OCI-LY1 (cell line): ENCODE data around the gene UBAC1.

ENCODE experiments used
- H2AFZ ChIP-seq: fragments of 200-600 bp; sonication (generic), shearing (Covaris generic); 2 replicates; pipeline ENCODE4 v1.6.0; 2014; ENCODE audit warnings: antibody characterized with exemption, mild to moderate bottlenecking, low read length
- H3F3A ChIP-seq: fragments of 200-600 bp; sonication (generic), shearing (Covaris generic); 2 replicates; pipeline ENCODE4 v1.6.0; 2014; ENCODE audit warnings: mild to moderate bottlenecking, antibody characterized with exemption, low read length, moderate library complexity; ENCODE audit not compliant: insufficient read depth
- H3K27ac ChIP-seq: fragments of 200-600 bp; sonication (generic); 2 replicates; pipeline ENCODE4 v1.5.1; 2014; ENCODE audit warnings: low read length, mixed run types, mild to moderate bottlenecking, low read depth; ENCODE audit not compliant: poor library complexity, severe bottlenecking
- H3K27me3 ChIP-seq: fragments of 200-600 bp; sonication (generic); 2 replicates; pipeline ENCODE4 v1.6.0; 2014; ENCODE audit warnings: antibody characterized with exemption, mild to moderate bottlenecking, low read length, moderate library complexity; ENCODE audit not compliant: insufficient read depth
- H3K36me3 ChIP-seq: fragments of 200-600 bp; sonication (generic); 2 replicates; pipeline ENCODE4 v1.6.1; 2014; ENCODE audit warnings: mild to moderate bottlenecking, antibody characterized with exemption, low read length, moderate library complexity, mixed read lengths; ENCODE audit not compliant: insufficient read depth
- H3K4me1 ChIP-seq: fragments of 200-600 bp; sonication (generic); 2 replicates; pipeline ENCODE4 v1.5.1; 2014; ENCODE audit warnings: mild to moderate bottlenecking, low read length, moderate library complexity; ENCODE audit not compliant: insufficient read depth, severe bottlenecking
- H3K4me2 ChIP-seq: fragments of 200-600 bp; sonication (generic), shearing (Covaris generic); 2 replicates; pipeline ENCODE4 v1.6.1; 2014; ENCODE audit warnings: low read length
- H3K4me3 ChIP-seq: fragments of 200-600 bp; sonication (generic); 2 replicates; pipeline ENCODE4 v1.5.1; 2014; ENCODE audit warnings: low read length, low read depth, mild to moderate bottlenecking, mixed read lengths; ENCODE audit not compliant: poor library complexity, severe bottlenecking
- H3K79me2 ChIP-seq: fragments of 200-600 bp; shearing (Covaris generic); 2 replicates; pipeline ENCODE4 v1.6.1; 2016; ENCODE audit warnings: mixed run types, low read length, mixed read lengths; ENCODE audit not compliant: insufficient read depth
- H3K9ac ChIP-seq: fragments of 200-600 bp; sonication (generic), shearing (Covaris generic); 2 replicates; pipeline ENCODE4 v1.6.1; 2014; ENCODE audit warnings: mild to moderate bottlenecking, low read length, mixed read lengths
- H3K9me2 ChIP-seq: fragments of 200-600 bp; sonication (generic), shearing (Covaris generic); 2 replicates; pipeline ENCODE4 v1.6.1; 2014; ENCODE audit warnings: low read depth, mild to moderate bottlenecking, low read length, mixed read lengths
- H3K9me3 ChIP-seq: fragments of 200-600 bp; shearing (Covaris generic); 2 replicates; pipeline ENCODE4 v1.6.1; 2014; ENCODE audit warnings: low read length, mixed read lengths
- H4K20me1 ChIP-seq: fragments of 200-600 bp; sonication (generic), shearing (Covaris generic); 2 replicates; pipeline ENCODE4 v1.6.0; 2016; ENCODE audit warnings: mild to moderate bottlenecking, low read length; ENCODE audit not compliant: insufficient read depth
- CTCF ChIP-seq: fragments of 200-600 bp; sonication (generic), shearing (Covaris generic); IDR thresholded peaks from 2 replicates; pipeline ENCODE4 v1.5.1; 2017; ENCODE audit warnings: mild to moderate bottlenecking, antibody characterized with exemption, low read length, moderate library complexity, mixed read lengths
- EZH2 ChIP-seq: fragments of 200-600 bp; sonication (generic), shearing (Covaris generic); IDR thresholded peaks from 2 replicates; pipeline ENCODE4 v1.8.0; 2017; ENCODE audit warnings: borderline replicate concordance, mixed run types, mild to moderate bottlenecking, antibody characterized with exemption, low read length, moderate library complexity, mixed read lengths

UBAC1 gene

DNA sequence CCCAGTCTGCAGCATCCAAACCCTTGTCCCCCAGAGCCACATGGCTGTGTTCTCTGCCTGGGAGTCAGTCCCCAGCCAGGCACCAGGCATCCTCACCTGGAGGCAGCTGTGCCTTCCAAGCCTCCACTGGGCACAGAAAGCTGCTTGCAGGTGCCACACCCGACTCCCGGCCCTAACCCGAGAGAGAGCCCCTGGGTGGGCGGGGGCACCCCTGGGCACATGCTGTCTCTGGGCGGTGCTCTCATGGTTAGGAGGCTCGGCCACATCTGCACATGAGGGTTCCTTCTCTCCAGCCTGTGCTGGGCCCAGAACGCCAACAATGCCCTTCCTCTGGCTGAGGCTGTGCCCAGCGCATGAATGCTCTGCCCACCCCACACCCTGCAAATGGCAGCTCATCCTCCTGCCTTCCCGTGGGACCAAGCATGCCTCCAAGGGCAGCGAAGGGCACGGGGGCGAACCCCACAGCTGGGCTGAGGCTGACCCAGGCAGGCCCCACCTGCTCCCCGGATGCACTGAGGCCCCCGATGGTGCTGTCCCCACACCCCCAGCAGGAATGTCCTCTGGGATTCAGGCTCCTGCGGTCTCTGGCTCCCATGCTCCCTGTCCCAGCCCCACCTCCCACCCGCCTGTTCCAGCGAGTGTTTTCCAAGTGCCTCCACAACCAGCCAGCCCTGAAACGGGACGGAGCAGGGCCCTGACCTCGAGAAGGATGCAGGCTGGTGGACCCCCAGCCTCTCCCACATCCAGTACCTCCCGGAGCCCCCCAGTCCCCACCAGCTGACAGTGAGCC lies 31.3 kb downstream of the UBAC1 start:
- H3K27me3 ChIP-seq: no peaks in the 10 kb centered on the region
- H3K4me3 ChIP-seq: no peak overlapping the region
- H3K36me3 ChIP-seq: peaks cover 28% of the 10 kb centered on the region
- no peaks in the 10 kb centered on the region for H4K20me1 ChIP-seq
- TF ChIP-seq EZH2 (no peak), CTCF (no peak)
- no peaks in the 10 kb centered on the region for H3K9me3 ChIP-seq
- no peak overlapping the region for H3K9ac ChIP-seq
- H3K4me2 ChIP-seq: no peak overlapping the region
- H3F3A ChIP-seq: no peaks in the 10 kb centered on the region
- no peak overlapping the region for H3K27ac ChIP-seq
- no peaks in the 10 kb centered on the region for H3K9me2 ChIP-seq
- no peaks in the 10 kb centered on the region for H3K79me2 ChIP-seq
- no peaks in the 10 kb centered on the region for H3K4me1 ChIP-seq
- no peak overlapping the region for H2AFZ ChIP-seq

- peaks cover 26% of the 10 kb centered on the region for H3K36me3 ChIP-seq
These were observed 32.2 kb downstream of the UBAC1 start for GRCh38 chr9:135928731-135929655.

More at GRCh38 chr9:135928731-135929655, 32.2 kb downstream of the UBAC1 start:
- H3K27me3 ChIP-seq: no peaks in the 10 kb centered on the region
- no peaks in the 10 kb centered on the region for H3K9me3 ChIP-seq
- H3K9ac ChIP-seq: no peak overlapping the region
- H3K79me2 ChIP-seq: no peaks in the 10 kb centered on the region
- H4K20me1 ChIP-seq: no peaks in the 10 kb centered on the region
- H3K9me2 ChIP-seq: no peaks in the 10 kb centered on the region
- no peak overlapping the region for H3K4me3 ChIP-seq
- H3K27ac ChIP-seq: no peak overlapping the region
- no peaks in the 10 kb centered on the region for H3F3A ChIP-seq
- H3K4me2 ChIP-seq: no peak overlapping the region
- TF ChIP-seq EZH2 (no peak), CTCF (no peak)
- H2AFZ ChIP-seq: no peak overlapping the region
- no peaks in the 10 kb centered on the region for H3K4me1 ChIP-seq
